HEK293 (cell line): ENCODE measurements around the gene SSBP2.

Experiments used
- CTCF ChIA-PET: fragments of 350-600 bp; formaldehyde crosslinking; extraction: SDS; loops from one replicate; lab custom pipeline; 2021; ENCODE audit warnings: antibody characterized with exemption; lab: Yijun Ruan, JAX
- POLR2A ChIA-PET: fragments of 300-600 bp; formaldehyde crosslinking; extraction: SDS; loops from one replicate; lab custom pipeline; 2020; ENCODE audit warnings: antibody characterized with exemption, inconsistent platforms; lab: Yijun Ruan, JAX
- H3K27ac ChIP-seq: fragments of 200-500 bp; sonication (Bioruptor generic); 2 replicates; pipeline ENCODE4 v1.5.1; 2014; ENCODE audit warnings: low read depth, low read length, control low read depth, inconsistent platforms; ENCODE audit errors: extremely low read depth
- H3K36me3 ChIP-seq, 2 experiments: fragments of 200-500 bp in 1 of 2; sonication (Bioruptor generic) in 1 of 2; 1 replicate in 1 of 2; 2 replicates in 1 of 2; pipeline ENCODE4 v1.5.1; 2014 to 2017; ENCODE audit warnings: inconsistent platforms in 2 of 2, low read length in 2 of 2; ENCODE audit not compliant: control insufficient read depth in 2 of 2, insufficient read depth in 1 of 2
- H3K4me1 ChIP-seq: fragments of 200-500 bp; sonication (Bioruptor generic); 2 replicates; pipeline ENCODE4 v1.5.1; 2014; ENCODE audit warnings: mild to moderate bottlenecking, low read length, inconsistent platforms; ENCODE audit not compliant: control insufficient read depth, insufficient read depth
- H3K4me3 ChIP-seq: 2 replicates; pipeline ENCODE4 v1.5.1; 2011; ENCODE audit warnings: low read depth, mild to moderate bottlenecking, control low read depth, low read length, moderate library complexity
- H3K9me3 ChIP-seq: fragments of 200-500 bp; sonication (Bioruptor generic); 2 replicates; pipeline ENCODE4 v1.5.1; 2014; ENCODE audit warnings: low read depth, low read length, inconsistent platforms; ENCODE audit not compliant: control insufficient read depth, insufficient read depth
- FEZF1 ChIP-seq: fragments of 450-650 bp; formaldehyde crosslinking; IDR thresholded peaks from 2 replicates; pipeline ENCODE4 v1.5.1; 2016; ENCODE audit warnings: missing biosample characterization, missing genetic modification characterization
- HOXD13 ChIP-seq: sonication (generic); formaldehyde crosslinking; IDR thresholded peaks from 2 replicates; pipeline ENCODE4 v1.8.0; 2022; ENCODE audit warnings: missing genetic modification reagents, borderline replicate concordance
- IKZF3 ChIP-seq: fragments of 450-650 bp; IDR thresholded peaks from 2 replicates; pipeline ENCODE4 v1.5.0; 2018; ENCODE audit warnings: missing biosample characterization, mild to moderate bottlenecking, missing genetic modification characterization, moderate library complexity
- OVOL3 ChIP-seq: fragments of 450-650 bp; formaldehyde crosslinking; IDR thresholded peaks from 2 replicates; pipeline ENCODE4 v1.5.1; 2016; ENCODE audit warnings: missing biosample characterization, missing genetic modification characterization
- REPIN1 ChIP-seq: fragments of 450-650 bp; formaldehyde crosslinking; IDR thresholded peaks from 2 replicates; pipeline ENCODE4 v1.5.1; 2017; ENCODE audit warnings: missing biosample characterization, missing genetic modification characterization, low read depth
- ZBTB17 ChIP-seq: fragments of 450-650 bp; formaldehyde crosslinking; IDR thresholded peaks from 2 replicates; pipeline ENCODE4 v1.5.1; 2016; ENCODE audit warnings: missing biosample characterization, missing genetic modification characterization
- ZFP69B ChIP-seq: fragments of 450-650 bp; formaldehyde crosslinking; IDR thresholded peaks from 2 replicates; pipeline ENCODE4 v1.5.1; 2016; ENCODE audit warnings: missing biosample characterization, missing genetic modification characterization
- ZNF121 ChIP-seq: fragments of 450-650 bp; formaldehyde crosslinking; IDR thresholded peaks from 2 replicates; pipeline ENCODE4 v1.5.1; 2016; ENCODE audit warnings: missing biosample characterization, missing genetic modification characterization
- ZNF146 ChIP-seq: fragments of 450-650 bp; formaldehyde crosslinking; IDR thresholded peaks from 2 replicates; pipeline ENCODE4 v1.5.1; 2016; ENCODE audit warnings: missing biosample characterization, missing genetic modification characterization
- ZNF155 ChIP-seq: fragments of 450-650 bp; formaldehyde crosslinking; IDR thresholded peaks from 2 replicates; pipeline ENCODE4 v1.5.1; 2016; ENCODE audit warnings: missing biosample characterization, missing genetic modification characterization
- ZNF19 ChIP-seq: fragments of 450-650 bp; formaldehyde crosslinking; IDR thresholded peaks from 2 replicates; pipeline ENCODE4; 2016; ENCODE audit warnings: missing biosample characterization, missing genetic modification characterization, low read depth
- ZNF223 ChIP-seq: fragments of 450-650 bp; formaldehyde crosslinking; IDR thresholded peaks from 2 replicates; pipeline ENCODE4 v1.5.1; 2016; ENCODE audit warnings: missing biosample characterization, missing genetic modification characterization
- ZNF24 ChIP-seq: fragments of 450-650 bp; formaldehyde crosslinking; IDR thresholded peaks from 2 replicates; pipeline ENCODE4 v1.5.1; 2016; ENCODE audit warnings: missing biosample characterization, missing genetic modification characterization
- ZNF266 ChIP-seq: fragments of 450-650 bp; formaldehyde crosslinking; IDR thresholded peaks from 2 replicates; pipeline ENCODE4 v1.5.1; 2016; ENCODE audit warnings: missing biosample characterization, missing genetic modification characterization, low read depth
- ZNF280C ChIP-seq: fragments of 450-650 bp; formaldehyde crosslinking; IDR thresholded peaks from 2 replicates; pipeline ENCODE4 v1.5.1; 2016; ENCODE audit warnings: missing biosample characterization, missing genetic modification characterization
- ZNF324 ChIP-seq: fragments of 450-650 bp; formaldehyde crosslinking; IDR thresholded peaks from 2 replicates; pipeline ENCODE4 v1.5.1; 2016; ENCODE audit warnings: missing biosample characterization, missing genetic modification characterization
- ZNF433 ChIP-seq: fragments of 450-650 bp; formaldehyde crosslinking; IDR thresholded peaks from 2 replicates; pipeline ENCODE4 v1.5.1; 2016; ENCODE audit warnings: missing biosample characterization, missing genetic modification characterization, low read depth
- ZNF488 ChIP-seq: fragments of 450-650 bp; formaldehyde crosslinking; IDR thresholded peaks from 2 replicates; pipeline ENCODE4 v1.5.1; 2016; ENCODE audit warnings: missing biosample characterization, missing genetic modification characterization
- ZNF530 ChIP-seq: fragments of 450-650 bp; formaldehyde crosslinking; IDR thresholded peaks from 2 replicates; pipeline ENCODE4 v1.5.1; 2016; ENCODE audit warnings: low read depth, missing biosample characterization, missing genetic modification characterization
- ZNF585B ChIP-seq: fragments of 450-650 bp; formaldehyde crosslinking; IDR thresholded peaks from 2 replicates; pipeline ENCODE4 v1.5.1; 2016; ENCODE audit warnings: missing biosample characterization, missing genetic modification characterization
- ZNF830 ChIP-seq: fragments of 450-650 bp; IDR thresholded peaks from 2 replicates; pipeline ENCODE4 v1.5.0; 2018; ENCODE audit warnings: missing biosample characterization, missing genetic modification characterization, low read depth, mild to moderate bottlenecking, moderate library complexity
- ZSCAN30 ChIP-seq: fragments of 450-650 bp; IDR thresholded peaks from 2 replicates; pipeline ENCODE4 v1.5.1; 2018; ENCODE audit warnings: missing biosample characterization, mild to moderate bottlenecking, missing genetic modification characterization, moderate library complexity
- TF ChIP-seq, protein P1 (sequence below): fragments of 450-650 bp; formaldehyde crosslinking; IDR thresholded peaks from 2 replicates; pipeline ENCODE4 v1.5.1; 2017; ENCODE audit warnings: missing biosample characterization, mild to moderate bottlenecking, missing genetic modification characterization, moderate library complexity
- TF ChIP-seq, protein P2 (sequence below): fragments of 450-650 bp; formaldehyde crosslinking; IDR thresholded peaks from 2 replicates; pipeline ENCODE4; 2016; ENCODE audit warnings: missing biosample characterization, missing genetic modification characterization
- TF ChIP-seq, protein P3 (sequence below): IDR thresholded peaks from 2 replicates; pipeline ENCODE4 v1.6.1; 2011; ENCODE audit warnings: mild to moderate bottlenecking, low read depth, low read length, borderline replicate concordance

The SSBP2 gene

GRCh38 chr5:81530919-81531318 lies 220.0 kb downstream of the SSBP2 start (continued):
- TF ChIP-seq ZNF280C (no peak), ZNF585B (tag by site-specific recombination) (no peak), ZNF155 (tag by site-specific recombination) (no peak), HOXD13 (CRISPR knock-in tag) (no peak), ZNF19 (tag by site-specific recombination) (no peak), FEZF1 (no peak)

DNA sequence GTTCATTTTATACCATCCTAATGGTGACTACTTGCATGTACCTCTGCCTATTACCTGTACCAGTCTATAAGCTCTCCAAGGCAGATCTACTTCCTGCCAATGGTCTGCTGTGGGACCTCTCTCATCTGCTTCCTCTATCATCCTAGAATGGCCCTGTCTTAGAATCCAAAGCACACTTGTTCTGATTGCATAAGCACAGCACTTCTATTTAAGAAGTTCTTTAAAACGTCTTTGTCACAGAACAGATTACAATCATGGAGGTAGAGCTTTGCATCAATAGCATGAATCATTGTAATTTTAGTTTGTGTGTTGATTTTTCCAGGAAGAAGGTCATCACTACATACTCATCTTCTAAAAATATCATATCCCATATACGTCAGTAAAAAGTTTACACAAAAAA lies 225.2 kb downstream of the SSBP2 start:
- Histone ChIP-seq H3K4me3 (no peak overlapping the region), H3K4me1 (no peaks in the 10 kb centered on the region)
- no peak for TF ChIP-seq REPIN1 (tag by site-specific recombination)
- no peak for TF ChIP-seq ZBTB17 (tag by site-specific recombination)
- no peak for TF ChIP-seq ZNF223 (tag by site-specific recombination)
- TF ChIP-seq ZNF433 = no peak
- no peak for TF ChIP-seq ZNF530
- TF ChIP-seq, all 188 proteins: peak for 0
- CTCF ChIA-PET = interaction anchor here (0.7 kb wide), 2 partner anchors 97 to 666 kb away, joined by 3 to 4 read pairs; no protein-coding TSS in a partner anchor
- POLR2A ChIA-PET = no interaction called here
- H3K36me3 ChIP-seq = no peaks in the 10 kb centered on the region
- no peak overlapping the region for H3K27ac ChIP-seq
- no peaks in the 10 kb centered on the region for H3K9me3 ChIP-seq

GRCh38 chr5:81524015-81524414 lies 226.9 kb downstream of the SSBP2 start:
- Histone ChIP-seq H3K36me3 (no peaks in the 10 kb centered on the region), H3K27ac (no peak overlapping the region), H3K4me1 (no peaks in the 10 kb centered on the region), H3K4me3 (no peak overlapping the region), H3K9me3 (no peaks in the 10 kb centered on the region)
- CTCF ChIA-PET = interaction anchor here (0.9 to 1.8 kb wide), 3 partner anchors 12 to 333 kb away, joined by 4 to 6 read pairs (median 4); no protein-coding TSS in a partner anchor
- POLR2A ChIA-PET = no interaction called here
- TF ChIP-seq ZSCAN30 (tag by site-specific recombination) (no peak), ZNF24 (tag by site-specific recombination) (no peak), ZNF121 (tag by site-specific recombination) (no peak), ZNF19 (tag by site-specific recombination) (no peak), ZNF146 (tag by site-specific recombination) (no peak), ZNF830 (tag by site-specific recombination) (no peak), ZFP69B (tag by site-specific recombination) (no peak), ZNF324 (tag by site-specific recombination) (no peak), IKZF3 (tag by site-specific recombination) (no peak), ZNF488 (no peak), ZNF266 (no peak), OVOL3 (tag by site-specific recombination) (no peak)
- TF ChIP-seq, protein P1, sequence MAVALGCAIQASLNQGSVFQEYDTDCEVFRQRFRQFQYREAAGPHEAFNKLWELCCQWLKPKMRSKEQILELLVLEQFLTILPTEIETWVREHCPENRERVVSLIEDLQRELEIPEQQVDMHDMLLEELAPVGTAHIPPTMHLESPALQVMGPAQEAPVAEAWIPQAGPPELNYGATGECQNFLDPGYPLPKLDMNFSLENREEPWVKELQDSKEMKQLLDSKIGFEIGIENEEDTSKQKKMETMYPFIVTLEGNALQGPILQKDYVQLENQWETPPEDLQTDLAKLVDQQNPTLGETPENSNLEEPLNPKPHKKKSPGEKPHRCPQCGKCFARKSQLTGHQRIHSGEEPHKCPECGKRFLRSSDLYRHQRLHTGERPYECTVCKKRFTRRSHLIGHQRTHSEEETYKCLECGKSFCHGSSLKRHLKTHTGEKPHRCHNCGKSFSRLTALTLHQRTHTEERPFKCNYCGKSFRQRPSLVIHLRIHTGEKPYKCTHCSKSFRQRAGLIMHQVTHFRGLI (tag by site-specific recombination) = no peak
- TF ChIP-seq, protein P2, sequence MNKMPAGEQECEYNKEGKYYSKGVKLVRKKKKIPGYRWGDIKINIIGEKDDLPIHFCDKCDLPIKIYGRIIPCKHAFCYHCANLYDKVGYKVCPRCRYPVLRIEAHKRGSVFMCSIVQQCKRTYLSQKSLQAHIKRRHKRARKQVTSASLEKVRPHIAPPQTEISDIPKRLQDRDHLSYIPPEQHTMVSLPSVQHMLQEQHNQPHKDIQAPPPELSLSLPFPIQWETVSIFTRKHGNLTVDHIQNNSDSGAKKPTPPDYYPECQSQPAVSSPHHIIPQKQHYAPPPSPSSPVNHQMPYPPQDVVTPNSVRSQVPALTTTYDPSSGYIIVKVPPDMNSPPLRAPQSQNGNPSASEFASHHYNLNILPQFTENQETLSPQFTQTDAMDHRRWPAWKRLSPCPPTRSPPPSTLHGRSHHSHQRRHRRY = no peak
- TF ChIP-seq, protein P3, sequence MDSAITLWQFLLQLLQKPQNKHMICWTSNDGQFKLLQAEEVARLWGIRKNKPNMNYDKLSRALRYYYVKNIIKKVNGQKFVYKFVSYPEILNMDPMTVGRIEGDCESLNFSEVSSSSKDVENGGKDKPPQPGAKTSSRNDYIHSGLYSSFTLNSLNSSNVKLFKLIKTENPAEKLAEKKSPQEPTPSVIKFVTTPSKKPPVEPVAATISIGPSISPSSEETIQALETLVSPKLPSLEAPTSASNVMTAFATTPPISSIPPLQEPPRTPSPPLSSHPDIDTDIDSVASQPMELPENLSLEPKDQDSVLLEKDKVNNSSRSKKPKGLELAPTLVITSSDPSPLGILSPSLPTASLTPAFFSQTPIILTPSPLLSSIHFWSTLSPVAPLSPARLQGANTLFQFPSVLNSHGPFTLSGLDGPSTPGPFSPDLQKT = no peak
